Neural progenitor cell (in vitro differentiated cells): ENCODE measurements around the gene BIRC5.

ENCODE experiments used
- CTCF ChIP-seq: fragments of 200-600 bp; sonication (generic); IDR thresholded peaks from 2 replicates; pipeline ENCODE4 v1.5.1; 2017; ENCODE audit warnings: antibody characterized with exemption, mild to moderate bottlenecking
- EZH2 ChIP-seq: fragments of 200-600 bp; sonication (generic); IDR thresholded peaks from 2 replicates; pipeline ENCODE4 v1.6.1; 2017; ENCODE audit warnings: antibody characterized with exemption, mild to moderate bottlenecking, moderate library complexity
- EZH2phosphoT487 ChIP-seq: fragments of 200-600 bp; sonication (generic); IDR thresholded peaks from 2 replicates; pipeline ENCODE4 v1.6.1; 2017; ENCODE audit warnings: antibody characterized with exemption

- TF ChIP-seq CTCF (no peak), EZH2 (no peak), EZH2phosphoT487 (no peak)
Measured at GRCh38 chr17:78238823-78239488, 24.9 kb downstream of the BIRC5 start.
